ENCODE results near the gene ME3.

DNA sequence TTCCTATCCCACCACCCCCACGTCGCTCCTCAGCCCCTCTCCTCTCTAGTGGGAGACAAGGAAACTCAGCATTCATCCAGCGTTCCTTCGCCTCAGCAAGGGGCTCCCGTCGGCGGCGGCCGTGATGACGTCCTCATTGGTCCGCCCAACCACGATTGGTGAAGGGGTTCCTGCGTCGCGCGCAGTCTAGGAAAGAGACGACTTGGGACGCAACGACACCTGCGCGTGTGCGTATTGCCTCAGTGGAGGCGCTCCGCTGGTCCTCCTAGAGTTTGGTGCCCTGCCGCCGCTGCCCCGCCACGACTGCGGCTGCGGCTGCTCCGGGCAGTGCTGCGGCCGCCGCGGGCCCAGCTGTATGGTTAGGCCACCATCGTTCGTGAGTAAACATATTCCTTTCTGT is 241.2 kb downstream of the ME3 start:
- TF ChIP-seq, protein P1, sequence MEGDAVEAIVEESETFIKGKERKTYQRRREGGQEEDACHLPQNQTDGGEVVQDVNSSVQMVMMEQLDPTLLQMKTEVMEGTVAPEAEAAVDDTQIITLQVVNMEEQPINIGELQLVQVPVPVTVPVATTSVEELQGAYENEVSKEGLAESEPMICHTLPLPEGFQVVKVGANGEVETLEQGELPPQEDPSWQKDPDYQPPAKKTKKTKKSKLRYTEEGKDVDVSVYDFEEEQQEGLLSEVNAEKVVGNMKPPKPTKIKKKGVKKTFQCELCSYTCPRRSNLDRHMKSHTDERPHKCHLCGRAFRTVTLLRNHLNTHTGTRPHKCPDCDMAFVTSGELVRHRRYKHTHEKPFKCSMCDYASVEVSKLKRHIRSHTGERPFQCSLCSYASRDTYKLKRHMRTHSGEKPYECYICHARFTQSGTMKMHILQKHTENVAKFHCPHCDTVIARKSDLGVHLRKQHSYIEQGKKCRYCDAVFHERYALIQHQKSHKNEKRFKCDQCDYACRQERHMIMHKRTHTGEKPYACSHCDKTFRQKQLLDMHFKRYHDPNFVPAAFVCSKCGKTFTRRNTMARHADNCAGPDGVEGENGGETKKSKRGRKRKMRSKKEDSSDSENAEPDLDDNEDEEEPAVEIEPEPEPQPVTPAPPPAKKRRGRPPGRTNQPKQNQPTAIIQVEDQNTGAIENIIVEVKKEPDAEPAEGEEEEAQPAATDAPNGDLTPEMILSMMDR (IDR thresholded peaks at IDR 0.05) = no peak
- TF ChIP-seq POLR2A (IDR thresholded peaks at IDR 0.05) = no peak

Data from right lobe of liver (tissue), 4 donors.